Mesothelial cell of epicardium (in vitro differentiated cells): Measurements from ENCODE around the gene PARN. TPM values are rescaled to one million over a fixed set of nuclear protein-coding genes. Genes with fewer than 3 reads are reported as not detected.
A peak's percentile ranks its signal among the peaks of the same experiment; 100 is the strongest.
"Not testable (repeated sequence)": the region's sequence is repeated elsewhere in the genome, so short reads cannot be mapped to it uniquely, and the experiment has no call there.

ENCODE experiments used
- DNase-seq, 2 experiments: peaks; one replicate each; pipeline ENCODE4 v3.0.0; 2021; ENCODE audit warnings: low spot score in 2 of 2; ENCODE audit not compliant: unreplicated experiment in 2 of 2
- H3K27ac Mint-ChIP-seq: 2 replicates; pipeline ENCODE4 v1.8.0; 2021; ENCODE audit warnings: mixed read lengths
- H3K27me3 Mint-ChIP-seq: 2 replicates; pipeline ENCODE4 v1.8.0; 2021; ENCODE audit warnings: low read depth, mixed read lengths
- H3K36me3 Mint-ChIP-seq: 2 replicates; pipeline ENCODE4 v1.8.0; 2021; ENCODE audit warnings: mixed read lengths
- H3K4me1 Mint-ChIP-seq: 2 replicates; pipeline ENCODE4 v1.8.0; 2021; ENCODE audit warnings: mixed read lengths
- H3K4me3 Mint-ChIP-seq: 2 replicates; pipeline ENCODE4 v1.8.0; 2021; ENCODE audit warnings: mild to moderate bottlenecking, moderate library complexity, mixed read lengths
- H3K9me3 Mint-ChIP-seq: 2 replicates; pipeline ENCODE4 v1.8.0; 2021; ENCODE audit warnings: mixed read lengths
- CTCF ChIP-seq: fragments of 200-600 bp; sonication (generic); IDR thresholded peaks from one replicate; pipeline ENCODE4 v1.5.0; 2021; ENCODE audit warnings: antibody characterized with exemption; ENCODE audit not compliant: unreplicated experiment
- total RNA-seq: library from RNA; stranded (reverse); gene quantifications from 3 replicates; pipeline ENCODE4 v1.2.1, GENCODE V29; 2021

The PARN gene
- total RNA-seq, 1 donor from 2014 or later, result 35.6 TPM

DNA sequence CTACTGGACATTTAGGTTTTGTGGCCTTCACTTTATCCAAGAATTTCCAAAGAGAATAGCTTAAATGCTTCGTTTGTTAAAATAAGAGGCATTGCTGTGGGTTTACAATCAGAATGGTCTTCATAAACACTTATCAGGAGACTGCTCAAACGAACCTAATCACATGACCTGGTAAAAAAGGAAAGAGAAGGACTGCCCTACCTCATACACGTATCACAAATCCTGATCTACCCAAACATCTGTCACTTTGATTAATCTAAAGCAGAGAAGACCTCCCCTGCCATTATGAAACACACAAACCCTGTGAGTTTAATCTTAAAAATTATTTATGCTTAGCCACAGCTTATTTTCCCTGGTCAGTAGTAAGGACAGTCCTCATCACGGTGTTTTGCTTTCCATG lies 76.6 kb downstream of the PARN start:
- no peak for TF ChIP-seq CTCF
- peaks cover 11% of the 10 kb centered on the region for H3K4me1 Mint-ChIP-seq
- no peaks in the 10 kb centered on the region for H3K27me3 Mint-ChIP-seq
- no peak overlapping the region for H3K4me3 Mint-ChIP-seq
- no peaks in the 10 kb centered on the region for H3K9me3 Mint-ChIP-seq
- no peak overlapping the region for H3K27ac Mint-ChIP-seq
- no peak for DNase-seq
- H3K36me3 Mint-ChIP-seq, result peaks cover 15% of the 10 kb centered on the region

GRCh38 chr16:14549789-14550153 lies 80.3 kb downstream of the PARN start:
- DNase-seq, result no peak
- peak overlapping the region; percentile 5 for H3K27ac Mint-ChIP-seq
- H3K27me3 Mint-ChIP-seq, result no peaks in the 10 kb centered on the region
- H3K4me3 Mint-ChIP-seq, result no peak overlapping the region
- no peak for TF ChIP-seq CTCF
- no peaks in the 10 kb centered on the region for H3K9me3 Mint-ChIP-seq
- H3K36me3 Mint-ChIP-seq, result peaks cover 19% of the 10 kb centered on the region
- H3K4me1 Mint-ChIP-seq, result peaks cover 11% of the 10 kb centered on the region

DNA sequence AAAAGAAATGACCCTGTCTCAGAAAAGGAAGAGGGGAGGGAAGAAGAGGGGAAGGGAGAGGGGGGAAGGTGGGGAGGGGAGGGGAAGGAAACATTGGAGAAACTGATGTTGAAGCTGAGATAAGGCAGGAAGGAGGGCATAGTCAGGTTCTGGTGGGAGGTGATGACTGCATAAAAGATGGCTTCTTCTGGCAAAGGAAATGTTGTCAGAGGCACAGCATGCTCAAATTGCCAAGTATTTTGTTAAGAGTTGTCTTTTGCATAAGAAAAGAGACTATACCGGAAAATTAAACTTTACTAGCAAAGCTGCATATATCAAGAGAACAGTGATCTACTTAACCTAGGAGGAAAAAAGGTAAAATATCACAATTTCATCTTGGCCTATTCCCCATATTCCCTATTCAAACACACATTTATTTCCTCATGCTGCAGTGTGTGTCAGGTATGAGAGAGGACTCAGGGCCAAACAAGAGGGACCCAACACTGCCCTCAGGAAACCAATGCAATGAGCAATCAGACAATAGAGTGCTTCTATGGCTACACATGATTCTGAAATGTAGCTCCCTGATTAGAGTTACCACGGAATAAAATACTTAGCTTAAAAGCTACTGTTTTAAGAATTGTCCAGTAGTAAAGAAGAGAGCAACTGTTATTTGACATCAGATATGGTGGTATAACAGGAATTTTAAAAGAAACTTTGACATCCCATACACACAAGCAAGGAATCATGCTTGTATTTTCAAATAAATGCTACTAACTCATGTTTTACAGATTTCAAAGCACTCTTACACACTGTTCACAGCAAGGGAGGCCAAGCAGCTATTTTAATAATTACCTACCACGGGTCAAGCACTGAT lies 80.9 kb downstream of the PARN start:
- Mint-ChIP-seq H3K27me3 (no peaks in the 10 kb centered on the region), H3K4me1 (peaks cover 11% of the 10 kb centered on the region), H3K27ac (peak overlapping the region; percentile 26), H3K4me3 (no peak overlapping the region), H3K36me3 (peaks cover 23% of the 10 kb centered on the region), H3K9me3 (no peaks in the 10 kb centered on the region)
- DNase-seq, result no peak
- TF ChIP-seq CTCF, result no peak

DNA sequence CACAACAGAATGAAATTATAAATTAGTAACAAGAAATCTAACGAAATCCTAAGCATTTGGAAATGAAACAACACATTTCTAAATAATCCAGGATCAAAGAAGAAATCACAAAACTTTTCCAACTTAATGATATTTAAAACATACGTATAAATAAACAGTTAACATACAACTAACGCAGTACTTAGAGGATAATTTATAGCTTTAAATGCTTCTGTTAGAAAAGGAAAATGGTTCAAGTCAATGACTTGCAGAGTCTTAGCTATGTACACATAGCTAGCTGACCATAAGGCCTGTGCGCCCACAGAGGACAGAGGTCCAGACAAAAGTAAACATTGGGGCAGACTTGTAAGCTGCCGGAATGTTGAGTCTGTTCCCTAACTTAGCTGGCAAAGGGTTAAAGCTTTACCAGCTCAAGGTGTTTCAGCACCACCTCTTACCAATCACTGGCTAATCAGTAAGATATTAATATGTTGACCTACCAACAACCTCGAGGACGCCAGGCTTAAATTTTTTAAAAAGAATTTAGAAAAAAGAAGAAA lies 84.6 kb downstream of the PARN start:
- Mint-ChIP-seq H3K27me3 (no peaks in the 10 kb centered on the region), H3K36me3 (peaks cover 40% of the 10 kb centered on the region), H3K4me1 (peaks cover 9% of the 10 kb centered on the region), H3K9me3 (peaks cover 18% of the 10 kb centered on the region), H3K4me3 (no peak overlapping the region), H3K27ac (no peak overlapping the region)
- no peak for DNase-seq
- TF ChIP-seq CTCF, result no peak

DNA sequence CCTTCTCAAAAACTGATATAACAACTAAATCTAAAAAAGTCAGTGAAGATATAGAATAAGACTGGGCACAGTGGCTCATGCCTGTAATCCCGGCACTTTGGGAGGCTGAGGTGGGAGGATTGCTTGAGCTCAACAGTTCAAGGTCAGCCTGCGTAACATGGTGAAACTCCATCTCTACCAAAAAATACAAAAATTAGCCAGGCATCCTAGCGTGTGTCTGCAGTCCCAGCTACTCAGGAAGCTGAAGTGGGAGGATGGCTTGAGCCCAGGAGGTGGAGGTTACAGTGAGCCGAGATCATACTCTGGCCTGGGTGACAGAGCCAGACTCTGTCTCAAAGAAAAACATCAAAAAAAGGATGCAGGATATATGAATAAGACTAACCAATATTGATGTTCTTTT lies 85.2 kb downstream of the PARN start:
- peaks cover 41% of the 10 kb centered on the region for H3K36me3 Mint-ChIP-seq
- H3K4me3 Mint-ChIP-seq, result not testable (repeated sequence)

DNA sequence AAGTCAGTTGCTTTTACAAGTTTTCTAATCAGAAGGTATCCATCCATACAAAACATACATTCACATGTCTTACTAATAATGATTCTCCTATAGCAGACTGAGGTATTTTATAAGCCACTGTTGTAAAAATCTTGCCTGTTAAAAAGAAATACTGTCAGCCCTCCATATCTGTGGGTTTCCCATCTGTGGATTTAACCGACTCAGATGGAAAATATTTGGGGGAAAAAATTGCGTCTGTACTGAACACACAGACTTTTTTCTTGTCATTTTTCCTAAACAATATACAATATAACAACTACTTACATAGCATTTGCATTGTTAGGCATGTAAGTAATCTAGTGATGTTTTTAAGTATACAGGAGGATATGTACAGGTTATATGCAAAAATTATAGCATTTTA lies 90.4 kb downstream of the PARN start:
- Mint-ChIP-seq H3K4me1 (no peaks in the 10 kb centered on the region), H3K27ac (no peak overlapping the region), H3K36me3 (peaks cover 55% of the 10 kb centered on the region), H3K9me3 (peaks cover 26% of the 10 kb centered on the region), H3K4me3 (no peak overlapping the region), H3K27me3 (no peaks in the 10 kb centered on the region)
- no peak for TF ChIP-seq CTCF
- no peak for DNase-seq

More for the DNA sequence above, 85.2 kb downstream of the PARN start:
- H3K27me3 Mint-ChIP-seq, H3K4me1 Mint-ChIP-seq, H3K27ac Mint-ChIP-seq, DNase-seq: not testable (repeated sequence)
- peaks cover 18% of the 10 kb centered on the region for H3K9me3 Mint-ChIP-seq
